ENCODE data around the gene COCH.

DNA sequence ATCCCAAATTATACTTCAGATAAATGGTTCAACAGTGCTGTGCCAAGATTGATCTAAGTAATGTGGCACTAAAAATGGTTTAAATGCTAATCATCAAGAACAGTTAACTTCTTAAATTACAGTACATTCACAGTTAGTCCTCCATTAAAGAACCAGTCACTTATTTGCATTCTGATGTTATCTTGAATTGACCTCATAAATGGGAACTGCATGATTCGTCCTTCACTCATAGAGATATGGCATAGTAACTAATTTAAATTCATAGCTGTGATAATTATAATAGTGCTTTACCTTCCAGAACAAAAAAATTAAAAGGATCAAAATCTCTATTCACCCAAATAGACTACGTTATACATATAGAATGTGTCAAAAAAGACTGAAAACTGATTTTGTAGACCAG, 61.1 kb downstream of the COCH start:
- TF ChIP-seq YBX1 (IDR thresholded peaks at IDR 0.05) (no peak), CEBPB (IDR thresholded peaks at IDR 0.05; ENCODE audit: borderline replicate concordance in 1 of 2, low read depth in 2 of 2, low read length in 2 of 2) (no peak), GATAD2B (conservative IDR thresholded peaks at IDR 0.05; ENCODE audit: low read depth) (no peak), TAF1 (IDR thresholded peaks at IDR 0.05; ENCODE audit: borderline replicate concordance, low read depth, low read length) (no peak), CREM (IDR thresholded peaks at IDR 0.05; ENCODE audit: low read depth) (no peak)
- TF ChIP-seq, protein P1, sequence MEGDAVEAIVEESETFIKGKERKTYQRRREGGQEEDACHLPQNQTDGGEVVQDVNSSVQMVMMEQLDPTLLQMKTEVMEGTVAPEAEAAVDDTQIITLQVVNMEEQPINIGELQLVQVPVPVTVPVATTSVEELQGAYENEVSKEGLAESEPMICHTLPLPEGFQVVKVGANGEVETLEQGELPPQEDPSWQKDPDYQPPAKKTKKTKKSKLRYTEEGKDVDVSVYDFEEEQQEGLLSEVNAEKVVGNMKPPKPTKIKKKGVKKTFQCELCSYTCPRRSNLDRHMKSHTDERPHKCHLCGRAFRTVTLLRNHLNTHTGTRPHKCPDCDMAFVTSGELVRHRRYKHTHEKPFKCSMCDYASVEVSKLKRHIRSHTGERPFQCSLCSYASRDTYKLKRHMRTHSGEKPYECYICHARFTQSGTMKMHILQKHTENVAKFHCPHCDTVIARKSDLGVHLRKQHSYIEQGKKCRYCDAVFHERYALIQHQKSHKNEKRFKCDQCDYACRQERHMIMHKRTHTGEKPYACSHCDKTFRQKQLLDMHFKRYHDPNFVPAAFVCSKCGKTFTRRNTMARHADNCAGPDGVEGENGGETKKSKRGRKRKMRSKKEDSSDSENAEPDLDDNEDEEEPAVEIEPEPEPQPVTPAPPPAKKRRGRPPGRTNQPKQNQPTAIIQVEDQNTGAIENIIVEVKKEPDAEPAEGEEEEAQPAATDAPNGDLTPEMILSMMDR (IDR thresholded peaks at IDR 0.05 in 2 of 3, conservative IDR thresholded peaks at IDR 0.05 in 1 of 3; ENCODE audit: control insufficient read depth in 2 of 3, extremely low read depth in 1 of 3, insufficient read depth in 1 of 3, low read depth in 3 of 3, low read length in 3 of 3): no peak
- TF ChIP-seq, protein P2, sequence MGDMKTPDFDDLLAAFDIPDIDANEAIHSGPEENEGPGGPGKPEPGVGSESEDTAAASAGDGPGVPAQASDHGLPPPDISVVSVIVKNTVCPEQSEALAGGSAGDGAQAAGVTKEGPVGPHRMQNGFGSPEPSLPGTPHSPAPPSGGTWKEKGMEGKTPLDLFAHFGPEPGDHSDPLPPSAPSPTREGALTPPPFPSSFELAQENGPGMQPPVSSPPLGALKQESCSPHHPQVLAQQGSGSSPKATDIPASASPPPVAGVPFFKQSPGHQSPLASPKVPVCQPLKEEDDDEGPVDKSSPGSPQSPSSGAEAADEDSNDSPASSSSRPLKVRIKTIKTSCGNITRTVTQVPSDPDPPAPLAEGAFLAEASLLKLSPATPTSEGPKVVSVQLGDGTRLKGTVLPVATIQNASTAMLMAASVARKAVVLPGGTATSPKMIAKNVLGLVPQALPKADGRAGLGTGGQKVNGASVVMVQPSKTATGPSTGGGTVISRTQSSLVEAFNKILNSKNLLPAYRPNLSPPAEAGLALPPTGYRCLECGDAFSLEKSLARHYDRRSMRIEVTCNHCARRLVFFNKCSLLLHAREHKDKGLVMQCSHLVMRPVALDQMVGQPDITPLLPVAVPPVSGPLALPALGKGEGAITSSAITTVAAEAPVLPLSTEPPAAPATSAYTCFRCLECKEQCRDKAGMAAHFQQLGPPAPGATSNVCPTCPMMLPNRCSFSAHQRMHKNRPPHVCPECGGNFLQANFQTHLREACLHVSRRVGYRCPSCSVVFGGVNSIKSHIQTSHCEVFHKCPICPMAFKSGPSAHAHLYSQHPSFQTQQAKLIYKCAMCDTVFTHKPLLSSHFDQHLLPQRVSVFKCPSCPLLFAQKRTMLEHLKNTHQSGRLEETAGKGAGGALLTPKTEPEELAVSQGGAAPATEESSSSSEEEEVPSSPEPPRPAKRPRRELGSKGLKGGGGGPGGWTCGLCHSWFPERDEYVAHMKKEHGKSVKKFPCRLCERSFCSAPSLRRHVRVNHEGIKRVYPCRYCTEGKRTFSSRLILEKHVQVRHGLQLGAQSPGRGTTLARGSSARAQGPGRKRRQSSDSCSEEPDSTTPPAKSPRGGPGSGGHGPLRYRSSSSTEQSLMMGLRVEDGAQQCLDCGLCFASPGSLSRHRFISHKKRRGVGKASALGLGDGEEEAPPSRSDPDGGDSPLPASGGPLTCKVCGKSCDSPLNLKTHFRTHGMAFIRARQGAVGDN (IDR thresholded peaks at IDR 0.05): no peak

Measured in GM12878 (cell line).